GM18873 (cell line): ENCODE data around the gene ZNF835.

Source experiments
- ATAC-seq: cut with Tn5 transposase; IDR thresholded peaks from one replicate; pipeline ENCODE4 v1.9.1; 2021; ENCODE audit warnings: mild to moderate bottlenecking, moderate library complexity, moderate number of reproducible peaks; ENCODE audit not compliant: unreplicated experiment, low FRiP score

ZNF835 gene

DNA sequence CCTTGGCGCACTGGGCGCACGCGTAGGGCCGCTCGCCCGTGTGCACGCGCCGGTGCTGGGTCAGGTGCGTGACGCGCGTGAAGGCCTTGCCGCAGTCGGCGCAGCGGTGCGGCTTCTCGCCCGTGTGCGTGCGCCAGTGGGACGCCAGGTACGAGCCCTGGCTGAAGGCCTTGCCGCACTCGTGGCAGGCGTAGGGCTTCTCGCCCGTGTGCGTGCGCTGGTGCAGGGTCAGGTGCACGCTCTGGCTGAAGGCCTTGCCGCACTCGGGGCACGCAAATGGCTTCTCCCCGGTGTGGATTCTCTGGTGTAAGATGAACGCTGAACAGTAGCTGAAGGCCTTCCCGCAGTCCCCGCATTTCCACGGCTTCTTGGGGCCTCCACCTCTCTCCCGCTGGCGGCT is 7.0 kb downstream of the ZNF835 start:
- ATAC-seq: no peak

DNA sequence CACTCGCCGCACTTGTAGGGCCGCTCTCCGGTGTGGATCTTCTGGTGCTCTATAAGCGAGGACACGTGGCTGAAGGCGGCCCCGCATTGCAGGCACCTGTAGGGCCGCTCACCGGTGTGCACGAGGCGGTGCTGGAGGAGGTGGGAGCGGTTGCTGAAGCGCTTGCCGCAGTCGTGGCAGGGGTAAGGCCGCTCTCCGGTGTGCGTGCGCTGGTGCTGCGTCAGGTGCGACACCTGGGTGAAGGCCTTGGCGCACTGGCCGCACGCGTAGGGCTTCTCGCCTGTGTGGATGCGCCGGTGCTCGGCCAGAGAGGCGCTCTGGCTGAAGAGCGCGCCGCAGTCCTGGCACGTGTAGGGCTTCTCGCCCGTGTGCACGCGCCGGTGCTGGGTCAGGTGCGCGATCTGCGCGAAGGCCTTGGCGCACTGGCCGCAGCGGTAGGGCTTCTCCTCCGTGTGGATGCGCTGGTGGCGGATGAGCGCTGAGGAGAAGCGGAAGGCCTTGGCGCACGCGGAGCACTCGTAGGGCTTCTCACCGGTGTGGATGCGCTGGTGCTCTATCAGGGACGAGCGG is 7.5 kb downstream of the ZNF835 start:
- ATAC-seq: no peak

DNA sequence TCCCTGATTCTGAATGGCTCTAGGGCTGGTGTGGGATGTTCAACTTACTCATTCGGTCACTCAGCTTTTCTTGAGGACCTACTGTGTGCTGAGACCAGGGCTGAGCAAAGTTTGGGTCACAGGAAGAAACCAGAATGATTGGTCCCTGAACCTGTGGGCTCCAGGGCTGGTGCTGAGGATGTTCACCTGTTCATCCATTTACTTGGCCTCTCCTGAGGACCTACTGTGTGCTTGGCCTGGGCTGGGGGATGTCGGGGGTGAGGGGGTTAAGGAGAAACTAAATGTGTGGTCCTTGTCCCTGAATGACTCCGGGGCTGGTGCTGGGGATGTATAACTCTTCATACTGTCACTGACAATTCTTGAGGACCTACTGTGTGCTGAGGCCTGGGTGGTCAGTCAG is 10.3 kb downstream of the ZNF835 start:
- no peak for ATAC-seq

DNA sequence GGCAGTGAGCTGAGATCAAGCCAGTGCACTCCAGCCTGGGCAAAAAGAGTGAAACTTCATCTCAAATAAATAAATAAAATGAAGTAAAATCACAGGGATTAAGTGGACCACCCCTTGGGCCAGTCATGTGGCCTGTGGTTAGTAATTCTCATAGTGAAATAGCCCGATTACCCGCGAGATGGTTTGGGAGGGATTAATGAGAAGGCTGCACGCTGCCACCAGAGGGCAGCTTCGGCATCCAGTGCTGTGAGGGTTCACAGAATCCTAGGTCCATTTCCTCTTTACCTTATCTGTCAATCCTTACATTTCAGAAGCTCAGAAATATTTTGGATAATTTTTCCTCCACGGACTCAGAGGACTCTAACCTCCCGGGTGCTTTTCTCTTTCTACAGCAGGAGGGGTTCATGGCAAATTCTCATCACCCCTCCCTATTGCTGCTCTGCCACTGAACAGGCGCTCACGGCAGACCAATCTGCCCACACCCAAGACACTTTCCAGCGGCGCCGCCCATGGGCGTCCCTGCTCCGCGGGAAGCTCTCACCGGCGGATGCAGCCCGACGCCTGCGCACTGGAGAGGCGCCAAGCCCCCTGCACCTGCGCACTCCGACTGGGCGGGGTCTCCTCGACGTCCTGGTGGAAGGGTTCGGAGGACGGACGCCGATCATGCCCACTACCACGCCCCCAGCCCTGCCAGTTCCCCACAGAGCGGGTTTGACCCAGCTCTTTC is 11.0 kb downstream of the ZNF835 start:
- no peak for ATAC-seq

DNA sequence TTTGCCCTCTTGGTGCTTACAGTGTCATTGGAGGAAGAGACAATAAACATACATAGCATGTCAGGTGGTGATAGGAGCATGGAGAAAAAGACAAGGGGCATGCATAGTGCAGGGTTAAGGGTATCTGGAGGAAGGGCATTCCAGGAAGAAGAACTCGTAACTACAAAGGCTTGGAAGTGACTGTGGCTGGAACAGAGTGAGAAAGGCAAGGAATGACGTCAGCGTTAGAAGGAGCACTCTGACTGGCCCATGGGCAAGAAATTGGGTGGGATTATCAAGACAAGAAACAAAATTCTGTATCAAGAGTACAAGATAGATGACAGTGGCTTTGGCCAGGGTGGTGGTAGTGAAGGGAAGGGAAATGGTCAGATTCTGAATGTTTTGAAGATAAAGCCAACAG is 17.4 kb downstream of the ZNF835 start:
- ATAC-seq: no peak

DNA sequence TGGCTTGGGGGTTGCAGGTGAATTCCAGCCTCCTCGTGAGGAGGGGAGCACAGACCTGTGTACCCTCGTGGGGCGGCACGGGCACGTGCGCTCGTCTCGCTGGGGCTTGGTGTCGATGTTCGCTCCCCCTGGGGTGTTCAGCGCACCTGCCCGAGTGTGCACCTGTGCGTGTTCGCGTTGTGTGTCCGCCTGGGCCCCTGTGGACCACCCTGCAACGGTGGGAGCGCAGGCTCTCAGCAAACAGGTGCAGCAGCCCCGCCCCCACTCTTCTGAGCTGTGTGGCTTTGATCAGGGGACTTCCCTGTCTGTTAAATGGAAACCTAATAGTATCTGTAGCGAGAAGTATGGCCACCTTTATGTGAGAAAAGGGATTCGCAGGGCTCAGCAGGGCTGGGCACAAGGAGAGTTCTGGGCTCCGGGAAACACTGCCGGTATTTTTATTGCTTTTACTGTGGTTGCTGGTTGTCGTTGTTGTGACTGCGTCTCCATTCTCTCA is 28.0 kb downstream of the ZNF835 start:
- ATAC-seq: no peak

DNA sequence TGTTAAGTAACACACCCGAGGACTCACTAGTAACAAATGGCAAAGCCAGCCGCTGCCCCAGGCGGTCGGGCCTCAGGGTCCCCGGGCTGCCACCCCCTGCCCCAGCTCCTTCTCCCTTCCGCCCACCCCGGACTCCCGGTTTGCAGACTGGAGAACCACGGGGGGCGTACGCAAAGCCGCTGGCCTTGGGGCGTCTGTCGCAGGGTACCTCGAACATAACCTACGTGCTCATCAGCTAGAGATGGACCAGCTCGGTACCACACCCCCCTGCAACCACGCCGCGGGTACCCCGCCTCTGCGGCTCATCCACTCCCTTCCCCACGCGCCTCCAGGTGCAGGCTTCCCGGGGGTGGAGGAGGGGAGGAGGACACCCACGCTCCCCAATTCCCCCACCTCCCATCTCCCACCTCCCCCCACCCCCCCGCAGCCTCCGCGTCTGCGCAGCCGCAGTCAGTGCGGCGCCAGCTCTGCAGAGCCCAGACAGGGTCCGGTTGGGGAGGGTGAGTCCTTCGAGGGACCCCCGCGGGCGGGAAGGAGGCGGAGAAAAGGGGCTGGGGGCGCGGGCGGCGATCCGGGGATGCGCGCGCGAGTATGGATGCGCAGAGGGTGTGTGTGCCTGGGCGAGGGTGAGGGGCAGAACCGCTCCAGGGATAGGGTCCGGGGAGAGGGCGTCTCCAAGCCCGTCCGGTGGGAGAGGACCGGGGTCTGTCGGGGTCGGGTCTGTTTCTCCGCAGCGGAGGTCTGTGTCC is 28.7 kb downstream of the ZNF835 start, which contains the start of gene SMIM17:
Gene SMIM17 (plus strand): TSS at position 449 of the 749 bp plus-strand sequence. CDS start 2,509 bp downstream, outside the sequence.
- ATAC-seq: no peak

DNA sequence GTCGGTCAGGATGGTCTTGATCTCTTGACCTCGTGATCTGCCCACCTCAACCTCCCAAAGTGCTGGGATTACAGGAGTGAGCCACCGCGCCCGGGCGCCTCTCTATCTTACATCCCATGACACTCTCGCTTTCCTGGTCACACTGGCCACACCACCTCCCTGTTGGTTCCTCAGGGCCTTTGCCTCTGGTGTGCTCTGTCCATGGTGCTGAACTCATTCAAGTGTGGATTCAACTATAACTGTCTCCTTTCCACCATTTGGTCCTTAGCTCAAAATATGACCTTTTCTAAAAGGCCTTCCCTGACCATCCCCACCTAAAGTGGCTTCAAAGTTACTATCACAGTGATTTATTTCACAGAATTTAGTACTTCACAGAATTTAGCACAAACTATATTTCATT is 32.3 kb downstream of the ZNF835 start:
- ATAC-seq: no peak

DNA sequence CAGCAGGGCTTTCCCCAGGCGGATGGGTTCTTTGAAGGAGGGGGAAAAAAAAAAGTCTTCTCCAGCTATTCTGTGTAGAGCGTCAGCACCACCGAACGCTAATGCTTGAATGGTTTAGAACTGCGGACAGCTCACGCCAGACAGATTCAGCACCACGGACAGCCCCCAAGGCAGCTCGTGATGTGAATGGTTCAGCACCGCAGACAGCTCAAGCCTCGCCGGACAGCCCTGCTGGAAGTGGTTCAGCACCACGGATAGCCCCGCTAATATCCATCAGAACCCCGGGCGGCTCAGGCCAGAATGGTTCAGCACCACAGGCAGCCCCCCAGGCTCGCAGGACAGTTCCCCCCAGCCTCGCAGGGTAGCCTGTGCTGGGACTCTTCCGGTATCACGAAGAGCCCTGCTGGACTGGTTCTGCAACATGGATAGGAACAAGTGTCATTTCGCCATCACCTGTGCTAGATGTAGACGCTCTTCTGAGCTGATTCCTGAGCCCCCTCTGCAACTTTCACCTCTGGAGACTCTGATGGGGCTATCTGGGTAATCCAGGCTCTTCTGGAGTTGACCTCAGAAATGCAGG is 33.5 kb downstream of the ZNF835 start:
- ATAC-seq: no peak

DNA sequence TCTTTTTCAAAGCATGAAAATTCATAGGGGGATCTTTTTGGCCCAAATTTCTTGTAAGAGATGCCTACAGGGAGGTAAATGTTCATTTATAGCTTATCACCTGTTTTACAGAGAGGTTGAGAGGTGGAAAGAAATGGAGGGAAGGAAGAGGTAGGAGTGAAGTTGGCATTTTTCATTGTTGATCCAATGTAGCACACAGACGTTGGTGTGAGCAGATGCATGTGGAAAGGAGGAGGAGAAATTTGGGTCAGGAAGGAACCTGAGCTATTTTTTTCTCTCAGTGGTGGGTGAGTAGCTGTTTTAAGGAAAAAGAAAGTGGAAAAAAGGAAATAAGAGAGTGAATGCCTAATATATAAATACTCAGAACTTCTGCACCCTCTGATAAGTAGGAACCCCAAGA is 38.5 kb downstream of the ZNF835 start:
- no peak for ATAC-seq

DNA sequence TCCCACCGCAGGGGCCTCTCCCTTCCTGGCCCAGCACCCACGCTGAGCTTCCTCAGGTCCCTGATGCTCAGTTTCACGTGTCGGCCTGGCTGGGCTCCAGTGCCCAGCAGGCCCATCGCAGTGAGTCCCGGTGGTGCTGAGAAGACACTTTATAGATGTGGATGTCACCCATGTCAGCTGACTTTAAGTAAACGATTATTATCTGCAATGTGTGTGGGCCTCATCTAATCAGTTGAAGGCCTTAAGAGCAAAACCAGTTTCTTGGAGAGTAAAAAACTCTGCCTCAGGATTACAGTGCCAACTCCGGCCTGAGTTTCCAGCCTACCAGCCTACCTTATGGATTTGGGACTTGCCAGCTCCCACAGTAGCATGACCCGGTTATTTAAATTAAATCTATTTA is 45.8 kb downstream of the ZNF835 start:
- no peak for ATAC-seq

DNA sequence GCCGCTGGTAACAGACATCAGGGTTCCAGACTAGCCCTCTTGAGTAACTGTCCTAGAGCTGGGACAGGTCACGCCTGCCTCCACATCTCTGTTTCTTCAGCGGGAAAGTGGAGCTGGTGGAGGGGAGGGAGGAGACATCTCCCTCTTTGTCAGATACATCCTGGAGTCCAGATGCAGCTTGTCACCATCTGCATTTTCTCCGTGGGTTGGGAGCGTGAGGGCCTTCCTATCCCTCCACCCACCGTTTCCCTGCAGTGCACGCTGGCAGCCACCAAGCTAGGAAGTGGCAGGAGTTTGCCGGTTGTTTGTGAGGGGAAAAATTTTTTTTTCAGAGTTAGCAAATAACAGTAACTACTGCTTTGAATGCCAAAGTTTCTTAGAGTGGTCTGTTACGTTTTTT is 48.6 kb downstream of the ZNF835 start:
- no peak for ATAC-seq

DNA sequence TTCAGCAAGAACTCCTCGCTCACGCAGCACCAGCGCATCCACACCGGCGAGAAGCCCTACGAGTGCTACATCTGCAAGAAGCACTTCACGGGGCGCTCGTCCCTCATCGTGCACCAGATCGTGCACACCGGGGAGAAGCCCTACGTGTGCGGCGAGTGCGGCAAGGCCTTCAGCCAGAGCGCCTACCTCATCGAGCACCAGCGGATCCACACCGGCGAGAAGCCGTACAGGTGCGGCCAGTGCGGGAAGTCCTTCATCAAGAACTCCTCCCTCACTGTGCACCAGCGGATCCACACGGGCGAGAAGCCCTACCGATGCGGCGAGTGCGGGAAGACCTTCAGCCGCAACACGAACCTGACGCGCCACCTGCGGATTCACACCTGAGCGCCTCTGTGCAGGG is 49.2 kb downstream of the ZNF835 start:
- no peak for ATAC-seq

DNA sequence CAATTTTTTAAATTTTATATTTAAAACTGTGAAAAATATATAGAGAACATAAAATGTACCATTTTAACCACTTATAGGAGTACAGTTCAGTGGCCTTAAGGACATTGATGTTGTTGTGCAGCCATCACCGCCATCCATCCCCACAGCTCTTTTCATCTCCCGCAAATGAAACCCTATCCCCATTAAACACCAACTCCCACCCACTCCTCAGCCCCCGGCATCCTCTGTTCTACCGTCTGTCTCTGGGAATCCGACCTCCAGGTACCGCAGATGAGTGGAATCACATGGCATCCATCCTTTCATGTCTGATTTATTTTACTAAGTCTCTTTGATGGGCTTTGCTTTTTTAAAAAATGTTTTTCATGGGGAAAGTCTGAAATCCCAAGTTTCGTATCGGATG is 52.4 kb downstream of the ZNF835 start:
- no peak for ATAC-seq

DNA sequence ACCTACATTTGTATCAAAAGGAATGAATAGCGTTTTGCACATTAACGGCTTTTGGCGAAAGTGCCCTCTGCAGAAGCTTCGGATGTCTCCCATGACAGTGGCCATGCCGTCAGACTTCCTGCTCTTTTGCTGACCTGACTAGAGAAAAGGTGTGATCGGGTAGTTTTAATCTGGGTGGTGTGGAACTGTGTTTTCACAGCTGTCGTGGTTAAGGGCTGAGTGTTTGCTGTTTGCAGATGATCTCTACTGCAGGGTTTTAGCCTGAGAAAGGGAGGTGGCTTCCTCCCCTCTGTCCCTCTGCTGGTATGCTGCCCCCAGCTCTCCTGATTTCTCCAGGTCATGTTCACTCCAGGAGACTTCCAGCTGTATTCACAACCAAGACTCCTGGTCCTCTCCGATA is 54.0 kb downstream of the ZNF835 start:
- ATAC-seq: no peak

DNA sequence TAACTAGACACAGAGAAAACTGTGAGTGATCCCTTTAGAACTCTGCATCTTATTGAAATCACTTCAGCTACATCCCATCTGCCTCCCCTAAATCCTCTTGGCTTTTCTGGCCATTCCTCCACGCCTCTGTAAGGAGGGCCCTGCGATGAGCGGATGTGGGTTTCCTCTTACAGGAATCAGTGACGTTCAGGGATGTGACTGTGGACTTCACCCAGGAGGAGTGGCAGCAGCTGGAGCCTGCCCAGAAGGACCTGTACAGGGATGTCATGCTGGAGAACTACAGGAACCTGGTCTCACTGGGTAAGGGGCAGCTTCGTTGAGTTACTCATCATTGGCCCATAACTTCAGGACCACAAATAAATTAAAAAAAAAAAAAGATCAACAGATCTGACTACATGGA is 57.9 kb downstream of the ZNF835 start:
- ATAC-seq: no peak

DNA sequence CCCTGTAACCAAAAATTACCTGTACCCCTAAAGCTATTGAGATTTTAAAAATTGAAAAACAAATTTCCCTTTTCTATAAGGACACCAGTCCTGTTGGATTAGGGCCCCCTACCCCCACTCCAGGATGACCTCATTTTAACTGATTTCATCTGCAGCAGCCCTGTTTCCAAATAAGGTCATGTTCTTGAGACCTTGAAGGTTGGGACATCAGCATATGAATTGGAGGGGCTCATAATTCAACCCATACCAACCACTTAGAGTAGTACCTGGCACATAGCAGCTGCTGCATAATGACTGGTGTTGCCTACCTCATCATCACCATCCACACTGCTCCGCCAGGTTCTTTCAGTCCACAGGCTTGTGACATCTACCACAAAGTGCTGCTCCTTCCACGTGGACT is 58.8 kb downstream of the ZNF835 start:
- ATAC-seq: no peak
